NCI-H2171 (cell line): ENCODE results near the gene TMPRSS15.

Source experiments
- DNase-seq: peaks from one replicate; lab custom pipeline; 2025; lab: John Stamatoyannopoulos, UW

The TMPRSS15 gene

GRCh38 chr21:18349468-18349867, 54.1 kb downstream of the TMPRSS15 start:
- no peak for DNase-seq

DNA sequence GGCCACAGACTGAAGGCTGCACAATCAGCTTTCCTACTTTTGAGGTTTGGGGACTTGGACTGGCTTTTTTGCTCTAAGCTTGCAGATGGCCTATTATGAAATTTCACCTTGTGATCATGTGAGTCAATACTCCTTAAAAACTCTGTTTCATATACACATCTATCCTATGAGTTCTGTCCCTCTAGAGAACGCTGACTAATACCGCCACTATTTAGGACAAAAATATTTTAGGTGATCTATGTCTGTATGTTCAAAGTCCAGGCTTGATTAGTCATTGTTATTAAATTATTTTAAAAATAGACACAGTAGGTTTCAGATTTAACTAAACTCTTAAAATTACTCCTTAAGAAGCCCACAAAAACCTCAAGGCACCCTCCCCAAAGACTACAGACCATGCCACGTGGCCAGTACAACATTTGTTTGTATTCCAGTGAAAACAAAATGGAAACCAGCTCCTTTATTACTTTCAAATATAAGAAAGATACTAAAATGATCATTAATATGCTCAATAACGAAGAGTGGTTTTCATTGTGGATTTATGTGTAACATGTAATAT, 63.1 kb downstream of the TMPRSS15 start:
- DNase-seq: no peak

DNA sequence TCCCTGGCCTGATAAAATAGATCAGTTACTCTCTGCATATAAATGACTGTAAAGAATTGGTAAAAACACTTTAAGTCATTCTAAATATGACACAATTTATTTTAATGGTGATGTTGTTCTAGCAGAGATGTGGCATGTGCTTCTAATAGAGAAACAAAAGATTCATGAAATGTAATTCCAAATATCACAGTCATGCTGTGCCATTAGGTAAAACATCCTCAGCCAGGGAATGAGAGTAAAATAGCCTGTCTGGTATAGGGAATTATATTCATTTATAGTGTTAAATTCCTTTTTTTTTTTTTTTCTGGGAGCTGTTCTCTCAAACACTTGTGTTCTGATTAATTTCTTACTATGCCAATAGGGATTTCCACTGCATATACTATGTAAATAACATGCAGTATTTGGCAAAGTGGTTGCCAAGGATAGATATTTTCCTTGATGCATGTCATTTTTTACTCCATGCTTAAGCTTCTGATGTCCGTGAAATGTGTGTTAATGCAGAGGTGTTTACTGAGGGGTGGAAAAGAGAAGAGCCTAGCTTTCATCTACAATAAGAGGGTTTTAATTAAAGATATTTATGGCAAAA, 67.8 kb downstream of the TMPRSS15 start:
- no peak for DNase-seq

- no peak for DNase-seq
These were observed 69.5 kb downstream of the TMPRSS15 start for GRCh38 chr21:18334066-18334465.

- no peak for DNase-seq
These were observed 85.4 kb downstream of the TMPRSS15 start for GRCh38 chr21:18318156-18318555.

DNA sequence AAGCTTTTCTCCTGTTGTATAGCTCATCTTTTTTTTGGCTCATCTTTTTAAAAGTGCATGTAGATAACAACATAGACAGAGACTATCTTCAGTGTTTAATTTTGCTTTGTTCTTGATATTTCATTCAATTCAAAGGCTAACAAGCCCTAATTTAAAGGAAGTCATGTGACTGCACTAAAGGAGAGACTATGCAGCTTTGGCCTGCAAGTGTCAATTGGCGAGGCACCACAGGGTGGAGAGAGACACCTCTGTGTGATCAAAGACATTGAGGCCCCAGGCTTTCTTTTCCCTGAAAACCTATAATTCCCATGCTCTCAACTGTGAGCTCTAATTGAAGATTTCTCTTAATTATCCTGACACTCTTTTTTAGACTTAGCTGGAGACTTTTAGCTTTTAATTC, 105.4 kb downstream of the TMPRSS15 start:
- DNase-seq: no peak

- DNase-seq: no peak
These were observed 109.5 kb downstream of the TMPRSS15 start for GRCh38 chr21:18294100-18294499.

DNA sequence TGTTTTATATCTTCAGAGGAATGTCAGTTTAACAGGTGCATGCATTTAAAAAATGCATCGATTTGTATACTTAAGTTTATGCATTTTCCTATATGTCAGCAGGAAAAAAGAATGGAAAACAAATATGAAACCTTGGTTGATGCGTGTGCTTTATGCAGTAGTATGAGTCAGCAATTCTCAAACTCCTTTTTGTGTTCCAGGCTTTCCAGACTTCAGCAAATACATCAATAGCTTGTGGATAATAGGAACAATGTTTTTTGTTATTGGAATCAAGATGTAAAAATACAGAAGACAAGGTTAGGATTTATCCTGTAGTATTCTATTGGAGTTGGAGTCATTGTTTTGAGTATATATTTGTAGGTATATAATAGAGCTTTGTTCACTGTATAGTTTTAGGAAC, 113.7 kb downstream of the TMPRSS15 start:
- no peak for DNase-seq

GRCh38 chr21:18285379-18285778, 118.2 kb downstream of the TMPRSS15 start:
- no peak for DNase-seq

GRCh38 chr21:18275781-18276180, 127.8 kb downstream of the TMPRSS15 start:
- DNase-seq: no peak

GRCh38 chr21:18274370-18274769, 129.2 kb downstream of the TMPRSS15 start:
- no peak for DNase-seq

GRCh38 chr21:18273400-18273799, 130.2 kb downstream of the TMPRSS15 start:
- no peak for DNase-seq

DNA sequence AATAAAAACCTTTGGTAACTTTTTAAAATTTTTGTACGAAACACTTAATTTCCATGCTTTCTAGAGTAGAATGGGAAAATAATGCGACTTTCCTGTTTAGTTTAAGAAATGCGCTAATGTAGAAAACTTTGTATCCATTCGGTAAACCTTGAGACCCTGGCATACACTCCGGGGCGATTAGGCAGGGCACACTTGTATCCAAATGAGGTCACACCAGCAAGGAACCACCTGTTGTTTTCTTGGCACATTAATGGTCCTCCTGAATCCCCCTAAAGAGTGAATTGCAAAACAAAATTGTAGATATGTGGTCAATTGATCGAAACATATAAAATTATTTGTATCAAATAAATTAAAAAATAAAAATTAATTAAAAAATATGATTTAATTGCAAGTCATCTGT, 133.7 kb downstream of the TMPRSS15 start:
- no peak for DNase-seq

GRCh38 chr21:18268906-18269305, 134.7 kb downstream of the TMPRSS15 start:
- DNase-seq: no peak

DNA sequence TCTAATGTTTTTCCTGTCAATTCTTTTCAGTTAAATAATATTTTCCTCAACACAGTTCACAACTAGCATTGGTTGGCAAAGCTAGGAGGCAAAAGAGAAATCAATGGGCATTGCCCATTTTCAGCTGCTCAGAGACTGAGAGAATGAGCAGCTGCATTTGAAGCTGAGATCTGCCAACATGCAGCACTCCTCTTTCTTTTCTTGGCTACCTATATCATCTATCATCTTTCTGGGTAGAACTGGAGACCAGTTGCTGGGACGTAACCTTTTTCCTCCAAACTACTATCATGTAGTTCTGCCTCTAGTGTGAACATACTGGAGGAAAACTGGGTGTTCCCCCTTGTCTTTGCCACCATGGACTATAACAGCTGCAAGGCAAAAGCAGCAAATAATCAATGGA, 136.1 kb downstream of the TMPRSS15 start:
- no peak for DNase-seq

DNA sequence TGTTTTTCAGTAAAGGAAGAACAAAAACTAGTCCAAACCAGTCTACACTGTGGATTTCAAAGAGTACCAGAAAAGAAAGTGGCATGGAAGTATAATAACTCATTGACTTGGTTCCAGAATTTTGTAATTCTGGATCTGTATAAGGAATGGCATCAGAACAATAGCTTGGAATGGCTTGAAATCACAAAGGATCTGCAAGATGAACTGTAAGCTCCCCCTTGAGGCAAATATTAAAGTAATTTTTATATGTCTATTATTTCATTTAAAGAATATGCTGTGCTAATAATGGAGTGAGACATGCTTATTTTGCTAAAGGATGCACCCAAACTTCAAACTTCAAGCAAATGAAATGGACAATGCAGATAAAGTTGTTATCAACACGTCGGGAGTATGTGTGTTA, 137.6 kb downstream of the TMPRSS15 start:
- DNase-seq: no peak

GRCh38 chr21:18253799-18254198, 149.8 kb downstream of the TMPRSS15 start:
- DNase-seq: no peak

DNA sequence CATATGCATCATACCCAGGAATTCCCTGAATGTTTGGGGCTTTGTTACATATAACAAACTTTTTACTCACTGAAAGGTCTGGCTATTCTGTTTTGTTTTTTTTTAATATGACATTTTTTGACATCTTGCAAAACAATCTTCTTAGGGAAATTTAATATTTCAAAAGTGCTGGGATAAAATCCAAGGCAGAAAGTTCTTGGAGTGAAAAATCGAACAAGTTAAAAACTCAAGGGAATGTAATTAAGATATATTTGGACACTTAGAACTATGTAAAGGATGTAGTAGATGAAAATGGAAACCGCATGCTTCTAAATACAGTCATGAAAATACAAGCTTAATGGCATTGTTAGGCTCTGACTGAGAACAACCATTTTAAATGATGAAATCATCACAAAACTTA, 150.4 kb downstream of the TMPRSS15 start:
- no peak for DNase-seq

- DNase-seq: no peak
These were observed 150.9 kb downstream of the TMPRSS15 start for GRCh38 chr21:18252680-18253079.

GRCh38 chr21:18252256-18252655, 151.3 kb downstream of the TMPRSS15 start:
- no peak for DNase-seq

- DNase-seq: no peak
These were observed 152.5 kb downstream of the TMPRSS15 start for GRCh38 chr21:18251065-18251464.

- peak; percentile 35 for DNase-seq
These were observed 153.9 kb downstream of the TMPRSS15 start for GRCh38 chr21:18249672-18250071.

GRCh38 chr21:18248171-18248570, 155.4 kb downstream of the TMPRSS15 start:
- no peak for DNase-seq

- no peak for DNase-seq
These were observed 158.1 kb downstream of the TMPRSS15 start for GRCh38 chr21:18245464-18245967.
